HS-27A (cell line): ENCODE results near the gene A1BG.
A peak's percentile ranks its signal among the peaks of the same experiment; 100 is the strongest.
"Not testable (repeated sequence)": the region's sequence is repeated elsewhere in the genome, so short reads cannot be mapped to it uniquely, and the experiment has no call there.

Experiments used
- DNase-seq: peaks from one replicate; pipeline ENCODE4 v3.0.0-alpha.2; 2012; ENCODE audit warnings: low read depth, missing footprints

A1BG gene

DNA sequence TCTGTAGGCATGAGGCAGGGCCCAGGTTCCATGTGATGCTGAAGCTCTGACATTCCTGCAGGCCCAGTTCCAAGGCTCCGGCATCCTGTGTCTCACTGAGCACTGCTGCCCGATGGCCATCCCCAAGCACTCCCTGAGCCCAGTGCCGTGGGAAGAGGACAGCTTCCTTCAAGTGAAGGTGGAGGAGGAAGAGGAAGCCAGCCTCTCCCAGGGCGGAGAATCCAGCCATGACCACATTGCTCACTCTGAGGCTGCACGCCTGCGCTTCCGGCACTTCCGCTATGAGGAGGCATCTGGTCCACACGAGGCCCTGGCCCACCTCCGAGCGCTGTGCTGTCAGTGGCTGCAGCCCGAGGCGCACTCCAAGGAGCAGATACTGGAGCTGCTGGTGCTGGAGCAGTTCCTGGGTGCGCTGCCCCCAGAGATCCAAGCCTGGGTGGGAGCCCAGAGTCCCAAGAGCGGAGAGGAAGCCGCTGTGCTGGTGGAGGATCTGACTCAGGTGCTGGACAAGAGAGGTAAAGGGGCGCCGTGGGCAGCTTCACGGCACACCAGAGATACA is 18.5 kb downstream of the A1BG start:
- DNase-seq: no peak

- no peak for DNase-seq
Measured at GRCh38 chr19:58332697-58333096, 20.6 kb downstream of the A1BG start.

DNA sequence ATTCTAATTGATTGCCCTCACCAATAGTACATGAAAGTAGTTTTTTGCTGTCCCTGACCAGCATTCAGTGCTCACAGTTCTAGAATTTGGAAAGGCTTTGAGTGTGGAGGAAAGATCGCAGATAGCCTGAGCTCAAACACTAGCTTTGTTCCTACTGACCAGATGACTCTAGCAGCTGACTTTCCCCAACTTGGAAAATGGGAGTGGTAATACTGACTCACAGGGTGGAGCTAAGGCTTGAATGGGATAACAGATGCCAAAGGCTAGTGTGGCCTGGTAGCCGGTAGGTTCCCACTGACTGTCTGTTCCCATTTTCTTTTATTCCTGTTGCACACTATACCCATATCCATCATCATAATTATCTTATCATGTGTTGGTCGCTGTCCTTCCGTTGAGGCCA is 22.8 kb downstream of the A1BG start:
- DNase-seq: no peak

GRCh38 chr19:58328999-58329398 is 24.3 kb downstream of the A1BG start:
- DNase-seq: no peak

- DNase-seq: peak; percentile 95
Measured at GRCh38 chr19:58326914-58327726, 26.2 kb downstream of the A1BG start, which contains the start of gene ZSCAN22. ZSCAN22 (plus strand) TSS chr19:58326994; CDS start chr19:58334803, 7,809 bp downstream.

DNA sequence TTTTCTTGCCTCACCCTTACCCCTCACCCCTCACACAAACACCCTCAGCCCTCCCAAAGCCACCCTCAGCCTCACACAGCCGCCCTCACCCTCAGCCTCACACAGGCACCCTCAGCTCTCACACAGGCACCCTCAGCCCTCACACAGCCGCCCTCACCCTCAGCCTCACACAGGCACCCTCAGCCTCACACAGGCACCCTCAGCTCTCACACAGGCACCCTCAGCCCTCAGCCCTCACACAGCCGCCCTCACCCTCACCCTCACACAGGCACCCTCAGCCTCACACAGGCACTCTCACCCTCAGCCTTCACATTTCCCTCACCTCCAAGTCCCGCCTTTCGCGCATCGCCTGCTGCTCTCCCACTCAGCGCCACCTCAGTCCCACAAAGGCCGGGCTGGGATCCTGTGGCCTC is 26.8 kb downstream of the A1BG start:
- DNase-seq: no peak

DNA sequence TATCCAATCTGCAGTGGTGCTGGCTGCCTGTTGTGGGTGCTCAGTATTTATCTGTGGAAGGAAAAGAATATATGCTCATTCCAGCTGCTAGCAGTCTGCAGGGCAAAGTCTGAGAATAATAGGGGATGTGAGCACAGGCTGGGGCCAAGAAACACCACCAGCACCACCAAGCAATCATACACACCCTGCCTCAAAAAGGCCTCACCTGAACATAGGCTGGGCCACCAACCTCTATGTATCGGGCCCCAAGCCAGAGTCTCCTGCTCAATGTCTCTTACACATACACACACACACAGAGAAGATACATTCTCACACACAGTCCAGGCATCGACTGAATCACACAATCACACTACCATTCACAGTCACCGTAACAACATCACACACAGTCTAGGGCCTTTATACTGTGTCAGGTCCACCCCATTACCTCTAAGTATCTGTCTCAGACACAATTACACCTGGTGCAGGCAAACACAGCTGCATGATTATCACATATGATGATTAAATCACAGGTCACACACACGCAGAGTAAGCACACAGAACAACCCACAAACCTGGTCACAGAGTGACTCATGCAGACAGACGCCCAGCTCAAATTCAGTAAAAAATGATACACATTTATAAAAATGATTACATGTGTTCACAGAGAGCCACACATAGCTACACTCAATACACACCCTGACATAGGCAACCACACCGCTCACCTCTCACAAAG is 27.8 kb downstream of the A1BG start:
- no peak for DNase-seq

DNA sequence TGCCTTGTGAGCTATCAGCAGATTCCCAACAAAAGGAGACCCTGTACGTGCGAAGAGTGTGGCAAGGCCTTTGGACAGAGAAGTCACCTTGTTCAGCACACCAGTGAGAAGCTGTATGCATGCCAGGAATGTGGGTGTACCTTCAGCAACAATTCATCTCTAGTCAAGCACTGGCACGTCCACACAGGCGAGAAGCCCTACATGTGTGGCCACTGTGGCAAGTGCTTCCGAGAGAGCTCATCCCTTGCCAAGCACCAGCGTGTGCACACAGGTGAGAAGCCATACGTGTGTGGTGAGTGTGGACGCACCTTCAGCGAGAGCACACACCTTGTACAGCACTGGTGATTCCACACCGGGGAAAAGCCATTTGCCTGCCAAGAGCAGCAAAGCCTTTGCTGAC is 34.1 kb downstream of the A1BG start:
- DNase-seq: no peak

- DNase-seq: no peak
Measured at GRCh38 chr19:58318297-58318696, 35.0 kb downstream of the A1BG start.

DNA sequence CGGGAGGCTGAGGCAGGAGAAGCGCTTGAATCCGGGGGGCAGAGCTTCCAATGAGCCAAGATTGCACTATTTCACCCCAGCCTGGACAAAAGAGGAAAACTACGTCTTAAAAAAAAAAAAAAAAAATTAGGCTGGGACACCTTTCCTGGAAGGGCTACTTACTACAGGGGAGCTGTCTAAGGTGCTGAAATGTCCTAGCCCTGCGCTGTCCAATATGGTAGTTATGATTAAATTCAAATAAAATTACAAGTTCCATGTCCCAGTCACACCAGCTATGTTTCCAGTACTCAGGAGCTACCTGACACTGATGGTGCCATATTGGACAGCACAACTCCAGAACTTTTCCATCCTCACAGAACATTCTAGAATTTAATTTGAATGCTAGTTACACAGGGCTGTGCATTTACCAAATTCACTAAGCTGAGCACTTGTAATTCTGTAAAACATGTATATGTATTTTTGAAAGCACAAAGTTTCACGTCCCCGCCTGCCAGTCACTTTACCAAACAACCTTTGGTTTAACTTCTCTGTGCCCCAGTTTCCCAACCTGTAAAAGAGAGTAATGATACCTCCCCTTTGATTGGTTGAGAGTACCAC is 35.7 kb downstream of the A1BG start:
- DNase-seq: no peak

GRCh38 chr19:58315580-58315979 is 37.7 kb downstream of the A1BG start:
- no peak for DNase-seq

GRCh38 chr19:58311345-58311865 is 41.9 kb downstream of the A1BG start:
- DNase-seq: no peak

- DNase-seq: not testable (repeated sequence)
Measured at GRCh38 chr19:58310685-58311084, 42.6 kb downstream of the A1BG start.

DNA sequence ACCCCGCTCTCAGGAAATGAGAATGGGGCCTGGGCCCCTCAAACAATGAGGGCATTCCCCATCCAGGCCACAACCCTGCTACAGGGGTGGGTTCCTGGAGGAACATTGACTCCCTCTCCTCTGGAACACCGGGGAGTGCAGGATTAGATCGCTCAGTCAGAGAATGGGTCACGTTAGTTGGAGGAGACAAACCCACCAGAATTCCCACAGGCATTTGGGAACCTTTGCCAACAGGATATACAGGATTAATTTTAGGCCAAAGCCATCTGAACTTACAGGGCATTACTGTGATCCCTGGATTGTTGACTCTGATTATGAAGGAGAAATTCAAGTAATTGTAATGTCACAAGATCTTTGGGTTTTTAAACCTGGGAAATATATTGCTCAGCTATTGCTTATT is 45.6 kb downstream of the A1BG start:
- no peak for DNase-seq

DNA sequence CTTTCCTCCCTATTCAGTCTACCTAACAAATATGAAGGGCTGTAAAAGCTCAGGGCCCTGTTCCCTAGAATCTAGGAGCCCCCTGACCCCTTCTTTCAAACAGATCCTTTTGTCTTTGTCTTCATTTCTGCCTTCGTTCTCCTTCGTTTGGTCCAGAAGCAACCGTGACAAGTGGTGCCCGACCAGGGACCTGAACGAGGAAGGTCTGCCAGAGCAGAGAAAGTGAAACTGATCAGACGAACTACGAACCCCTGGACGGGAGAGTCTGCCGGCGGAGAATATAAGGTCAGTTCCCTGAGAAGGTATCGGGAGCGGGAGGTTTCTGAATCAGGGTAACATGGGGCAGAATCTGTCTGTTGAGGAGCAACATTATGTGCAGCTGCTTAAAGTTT is 47.4 kb downstream of the A1BG start:
- no peak for DNase-seq

GRCh38 chr19:58305065-58305931 is 48.0 kb downstream of the A1BG start, which contains the start of gene ERVK3-1:
ERVK3-1 (plus strand) TSS chr19:58305377; CDS start chr19:58312169, 6,792 bp downstream.
- peak; percentile 90 for DNase-seq

- DNase-seq: no peak
Measured at GRCh38 chr19:58304748-58305064, 48.6 kb downstream of the A1BG start.

DNA sequence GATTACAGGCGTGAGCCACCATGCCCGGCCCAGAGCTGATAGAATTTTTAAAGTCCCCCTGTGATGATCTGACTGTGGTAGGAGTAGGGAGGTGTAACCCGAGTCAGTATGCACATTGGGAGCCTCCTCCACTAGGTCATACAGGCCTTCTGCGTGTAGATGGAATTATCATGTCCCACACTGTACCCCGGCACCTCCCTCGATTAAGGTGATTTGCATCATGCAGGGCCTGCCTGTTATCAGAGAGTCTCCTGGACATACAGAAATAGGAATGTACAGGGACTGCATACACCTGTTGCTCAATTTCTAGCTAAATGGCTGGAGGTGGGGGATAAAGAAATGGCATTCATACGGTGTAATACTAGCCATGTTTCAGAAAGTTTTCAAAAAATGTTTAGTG is 49.0 kb downstream of the A1BG start:
- no peak for DNase-seq

DNA sequence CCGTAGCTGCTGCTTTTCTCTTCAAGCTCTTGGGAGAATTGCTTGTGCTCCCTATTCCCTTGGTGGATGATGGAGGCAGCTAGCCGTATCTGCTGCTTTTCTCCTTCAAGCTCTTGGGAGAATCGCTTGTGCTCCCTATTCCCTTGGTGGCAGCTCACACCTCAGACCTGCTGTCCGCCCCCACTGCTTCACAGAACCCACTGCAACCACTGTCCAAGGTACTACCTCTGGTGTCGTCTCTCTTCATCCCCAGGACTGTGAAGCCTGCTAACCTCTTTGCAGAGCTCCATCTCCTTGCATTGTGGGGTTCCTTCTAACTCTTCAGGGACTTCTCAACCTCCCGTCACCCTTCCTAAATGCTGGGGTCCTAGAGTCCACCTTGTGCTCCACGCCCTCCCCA is 52.7 kb downstream of the A1BG start:
- DNase-seq: no peak

GRCh38 chr19:58296104-58296503 is 57.2 kb downstream of the A1BG start:
- DNase-seq: no peak
